Measurements from ENCODE around the gene NOX5. TPM values are rescaled to one million over a fixed set of nuclear protein-coding genes. Genes with fewer than 3 reads are reported as not detected.

The NOX5 gene
- total and polyA plus RNA-seq, 10 of the 15 experiments (the other 5 are each of a cell fraction or from before 2014, with no cell fraction given): not detected

DNA sequence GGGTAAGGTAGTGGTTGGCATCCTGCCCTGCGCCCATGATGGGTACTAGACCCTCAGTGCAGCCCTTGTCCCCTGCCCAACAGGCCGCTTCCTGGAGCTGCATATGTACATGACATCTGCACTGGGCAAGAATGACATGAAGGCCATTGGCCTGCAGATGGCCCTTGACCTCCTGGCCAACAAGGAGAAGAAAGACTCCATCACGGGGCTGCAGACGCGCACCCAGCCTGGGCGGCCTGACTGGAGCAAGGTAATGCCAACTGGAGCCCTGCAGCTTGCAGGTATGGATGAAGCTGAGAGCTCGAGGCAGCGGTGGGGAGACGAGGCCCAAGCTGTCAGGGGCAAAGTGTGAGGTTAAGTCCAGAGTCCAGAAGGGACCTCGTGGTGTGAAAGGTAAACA lies 40.8 kb downstream of the NOX5 start:
- ATAC-seq: no peak
- Histone ChIP-seq H3K9me3 (replicated peaks; ENCODE audit: control insufficient read depth, insufficient read depth, low read length) (no peaks in the 10 kb centered on the region), H3K4me2 (ENCODE audit: control insufficient read depth, insufficient read depth) (no peak overlapping the region), H3K27me3 (replicated peaks in 1 of 2; ENCODE audit: control insufficient read depth in 2 of 2, insufficient read depth in 2 of 2, low read length in 1 of 2) (0 out of 4 replicates have a peak, but pooled peaks cover 0 to 2% of the 10 kb centered on the region in 2 experiments), H3K27ac (ENCODE audit: control insufficient read depth, insufficient read depth) (no peak overlapping the region), H3K4me3 (no peak overlapping the region), H3K79me2 (ENCODE audit: control insufficient read depth, insufficient read depth, low read length) (no peaks in the 10 kb centered on the region), H2AFZ (ENCODE audit: control insufficient read depth, low read depth, low read length) (no peak overlapping the region), H3K36me3 (ENCODE audit: control insufficient read depth in 2 of 2, insufficient read depth in 2 of 2, low read length in 1 of 2) (no peaks in the 10 kb centered on the region), H3K4me1 (ENCODE audit: control insufficient read depth, insufficient read depth, low read length) (no peaks in the 10 kb centered on the region), H3K9ac (ENCODE audit: control insufficient read depth, insufficient read depth, low read length) (no peak overlapping the region), H4K20me1 (ENCODE audit: control insufficient read depth, insufficient read depth) (no peaks in the 10 kb centered on the region)
- in situ Hi-C loops (cut with MboI): no loop called here
- intact Hi-C loops (cut with micrococcal nuclease; ENCODE audit: unreplicated experiment): no loop called here
- no peak for FAIRE-seq
- SMC1A ChIA-PET (ENCODE audit: uncharacterized antibody, unreplicated experiment): interaction anchor here (0.6 to 0.7 kb wide), 2 partner anchors 131 to 210 kb away, joined by 3 to 4 read pairs; no protein-coding TSS in a partner anchor
- DNase-seq (ENCODE audit: low read depth, low spot score): no peak
- no TSS peak for BruUV-seq (replicated peaks)
- 59% methylated on average over 10 of the region's 10 CpGs for WGBS (ENCODE audit: insufficient coverage, insufficient replicate concordance, low lambda C conversion rate, missing lambda C conversion rate)
- RAD21 ChIA-PET (ENCODE audit: unreplicated experiment): no interaction called here
- POLR2A ChIA-PET: no interaction called here
- TF ChIP-seq BACH1 (IDR thresholded peaks at IDR 0.05; ENCODE audit: borderline replicate concordance) (no peak), NR2F1 (conservative IDR thresholded peaks at IDR 0.05) (no peak), RB1 (IDR thresholded peaks at IDR 0.05; ENCODE audit: borderline replicate concordance) (no peak), SREBF2 (IDR thresholded peaks at IDR 0.05; ENCODE audit: low read length) (no peak), NFXL1 (IDR thresholded peaks at IDR 0.05; ENCODE audit: borderline replicate concordance) (no peak), LARP7 (IDR thresholded peaks at IDR 0.05) (no peak), ZNF622 (IDR thresholded peaks at IDR 0.05) (no peak), SP1 (IDR thresholded peaks at IDR 0.05; ENCODE audit: low read depth, low read length) (no peak), POLR2A (IDR thresholded peaks at IDR 0.05; ENCODE audit: low read depth, low read length) (no peak), CBFB (IDR thresholded peaks at IDR 0.05; ENCODE audit: low read depth) (no peak), PAX5 (IDR thresholded peaks at IDR 0.05; ENCODE audit: borderline replicate concordance, low read depth, low read length) (no peak), SUPT20H (IDR thresholded peaks at IDR 0.05; ENCODE audit: borderline replicate concordance, control insufficient read depth, low read depth, low read length) (no peak)
- TF ChIP-seq, protein P1, sequence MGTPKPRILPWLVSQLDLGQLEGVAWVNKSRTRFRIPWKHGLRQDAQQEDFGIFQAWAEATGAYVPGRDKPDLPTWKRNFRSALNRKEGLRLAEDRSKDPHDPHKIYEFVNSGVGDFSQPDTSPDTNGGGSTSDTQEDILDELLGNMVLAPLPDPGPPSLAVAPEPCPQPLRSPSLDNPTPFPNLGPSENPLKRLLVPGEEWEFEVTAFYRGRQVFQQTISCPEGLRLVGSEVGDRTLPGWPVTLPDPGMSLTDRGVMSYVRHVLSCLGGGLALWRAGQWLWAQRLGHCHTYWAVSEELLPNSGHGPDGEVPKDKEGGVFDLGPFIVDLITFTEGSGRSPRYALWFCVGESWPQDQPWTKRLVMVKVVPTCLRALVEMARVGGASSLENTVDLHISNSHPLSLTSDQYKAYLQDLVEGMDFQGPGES (IDR thresholded peaks at IDR 0.05): no peak
- TF ChIP-seq, protein P2, sequence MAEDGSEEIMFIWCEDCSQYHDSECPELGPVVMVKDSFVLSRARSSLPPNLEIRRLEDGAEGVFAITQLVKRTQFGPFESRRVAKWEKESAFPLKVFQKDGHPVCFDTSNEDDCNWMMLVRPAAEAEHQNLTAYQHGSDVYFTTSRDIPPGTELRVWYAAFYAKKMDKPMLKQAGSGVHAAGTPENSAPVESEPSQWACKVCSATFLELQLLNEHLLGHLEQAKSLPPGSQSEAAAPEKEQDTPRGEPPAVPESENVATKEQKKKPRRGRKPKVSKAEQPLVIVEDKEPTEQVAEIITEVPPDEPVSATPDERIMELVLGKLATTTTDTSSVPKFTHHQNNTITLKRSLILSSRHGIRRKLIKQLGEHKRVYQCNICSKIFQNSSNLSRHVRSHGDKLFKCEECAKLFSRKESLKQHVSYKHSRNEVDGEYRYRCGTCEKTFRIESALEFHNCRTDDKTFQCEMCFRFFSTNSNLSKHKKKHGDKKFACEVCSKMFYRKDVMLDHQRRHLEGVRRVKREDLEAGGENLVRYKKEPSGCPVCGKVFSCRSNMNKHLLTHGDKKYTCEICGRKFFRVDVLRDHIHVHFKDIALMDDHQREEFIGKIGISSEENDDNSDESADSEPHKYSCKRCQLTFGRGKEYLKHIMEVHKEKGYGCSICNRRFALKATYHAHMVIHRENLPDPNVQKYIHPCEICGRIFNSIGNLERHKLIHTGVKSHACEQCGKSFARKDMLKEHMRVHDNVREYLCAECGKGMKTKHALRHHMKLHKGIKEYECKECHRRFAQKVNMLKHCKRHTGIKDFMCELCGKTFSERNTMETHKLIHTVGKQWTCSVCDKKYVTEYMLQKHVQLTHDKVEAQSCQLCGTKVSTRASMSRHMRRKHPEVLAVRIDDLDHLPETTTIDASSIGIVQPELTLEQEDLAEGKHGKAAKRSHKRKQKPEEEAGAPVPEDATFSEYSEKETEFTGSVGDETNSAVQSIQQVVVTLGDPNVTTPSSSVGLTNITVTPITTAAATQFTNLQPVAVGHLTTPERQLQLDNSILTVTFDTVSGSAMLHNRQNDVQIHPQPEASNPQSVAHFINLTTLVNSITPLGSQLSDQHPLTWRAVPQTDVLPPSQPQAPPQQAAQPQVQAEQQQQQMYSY (CRISPR knock-in tag; IDR thresholded peaks at IDR 0.05): no peak
- TF ChIP-seq, protein P3, sequence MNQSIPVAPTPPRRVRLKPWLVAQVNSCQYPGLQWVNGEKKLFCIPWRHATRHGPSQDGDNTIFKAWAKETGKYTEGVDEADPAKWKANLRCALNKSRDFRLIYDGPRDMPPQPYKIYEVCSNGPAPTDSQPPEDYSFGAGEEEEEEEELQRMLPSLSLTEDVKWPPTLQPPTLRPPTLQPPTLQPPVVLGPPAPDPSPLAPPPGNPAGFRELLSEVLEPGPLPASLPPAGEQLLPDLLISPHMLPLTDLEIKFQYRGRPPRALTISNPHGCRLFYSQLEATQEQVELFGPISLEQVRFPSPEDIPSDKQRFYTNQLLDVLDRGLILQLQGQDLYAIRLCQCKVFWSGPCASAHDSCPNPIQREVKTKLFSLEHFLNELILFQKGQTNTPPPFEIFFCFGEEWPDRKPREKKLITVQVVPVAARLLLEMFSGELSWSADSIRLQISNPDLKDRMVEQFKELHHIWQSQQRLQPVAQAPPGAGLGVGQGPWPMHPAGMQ (IDR thresholded peaks at IDR 0.05; ENCODE audit: borderline replicate concordance): no peak
- CTCF ChIA-PET: interaction anchor here (1.8 kb wide), 1 partner anchor 16 kb away, joined by 5 read pairs; no protein-coding TSS in a partner anchor
